ENCODE measurements around the gene BCAN.

- TF ChIP-seq CTCF (optimal IDR thresholded peaks at IDR 0.05 in 1 of 3, IDR thresholded peaks at IDR 0.05 in 1 of 3, conservative IDR thresholded peaks at IDR 0.05 in 1 of 3; ENCODE audit: extremely low read depth in 1 of 3, insufficient read depth in 2 of 3, low read length in 3 of 3) (peak; percentile 79 to 84 (median 84)), EZH2 (IDR thresholded peaks at IDR 0.05; ENCODE audit: low read length) (peak; percentile 77)
Observed at GRCh38 chr1:156677616-156678596, 36.0 kb downstream of the BCAN start.

All from keratinocyte (primary cell).